ENCODE measurements around the gene DCAF16.
A peak's percentile ranks its signal among the peaks of the same experiment; 100 is the strongest.
"Not testable (repeated sequence)": the region's sequence is repeated elsewhere in the genome, so short reads cannot be mapped to it uniquely, and the experiment has no call there.

DCAF16 gene

GRCh38 chr4:17810260-17811077 lies at the start of gene DCAF16, which contains the start of gene NCAPG:
Gene DCAF16 (minus strand): TSS chr4:17810757. CDS start chr4:17804141, 6,616 bp downstream.
Gene NCAPG (plus strand): TSS chr4:17810979. CDS start chr4:17811078, 99 bp downstream.
- peak; percentile 98 for DNase-seq

- no peak for DNase-seq
These were observed 49.3 kb upstream of the DCAF16 start for GRCh38 chr4:17859793-17860406.

- no peak for DNase-seq
These were observed 43.5 kb upstream of the DCAF16 start for GRCh38 chr4:17854036-17854435.

- DNase-seq: no peak
These were observed 41.4 kb upstream of the DCAF16 start for GRCh38 chr4:17851959-17852358.

- DNase-seq: not testable (repeated sequence)
These were observed 39.7 kb upstream of the DCAF16 start for GRCh38 chr4:17850295-17850694.

- no peak for DNase-seq
These were observed 35.7 kb upstream of the DCAF16 start for GRCh38 chr4:17846266-17846665.

GRCh38 chr4:17823871-17824669 lies 13.5 kb upstream of the DCAF16 start:
- DNase-seq: no peak

- DNase-seq: no peak
These were observed 6.5 kb upstream of the DCAF16 start for GRCh38 chr4:17817027-17817426.

- DNase-seq: no peak
These were observed 5.6 kb upstream of the DCAF16 start for GRCh38 chr4:17816142-17816541.

GRCh38 chr4:17814140-17814539 lies 3.6 kb upstream of the DCAF16 start:
- no peak for DNase-seq

- no peak for DNase-seq
These were observed 2.2 kb upstream of the DCAF16 start for GRCh38 chr4:17812801-17813200.

GRCh38 chr4:17812125-17812524 lies 1.6 kb upstream of the DCAF16 start:
- DNase-seq: no peak

- peak; percentile 33 for DNase-seq
These were observed 584 bp upstream of the DCAF16 start for GRCh38 chr4:17811078-17811603.

- DNase-seq: no peak
These were observed 890 bp downstream of the DCAF16 start for GRCh38 chr4:17809667-17810066.

GRCh38 chr4:17807446-17807845 lies 3.1 kb downstream of the DCAF16 start:
- DNase-seq: no peak

- DNase-seq: no peak
These were observed 4.9 kb downstream of the DCAF16 start for GRCh38 chr4:17805580-17806155.

- DNase-seq: no peak
These were observed 12.7 kb downstream of the DCAF16 start for GRCh38 chr4:17797808-17798207.

GRCh38 chr4:17794730-17795129 lies 15.8 kb downstream of the DCAF16 start:
- no peak for DNase-seq

GRCh38 chr4:17788956-17789355 lies 21.6 kb downstream of the DCAF16 start:
- DNase-seq: no peak

GRCh38 chr4:17787315-17787714 lies 23.2 kb downstream of the DCAF16 start:
- no peak for DNase-seq

- no peak for DNase-seq
These were observed 24.0 kb downstream of the DCAF16 start for GRCh38 chr4:17786567-17786966.

- DNase-seq: no peak
These were observed 24.7 kb downstream of the DCAF16 start for GRCh38 chr4:17785858-17786257.

All from NCI-H2029 (cell line).